ENCODE results near the gene PSMG1. TPM values are rescaled to one million over a fixed set of nuclear protein-coding genes. Genes with fewer than 3 reads are reported as not detected.

Gene PSMG1
- total RNA-seq, 4 donors from 2014 or later = 16.9 to 36.8 (median 25.5) TPM

DNA sequence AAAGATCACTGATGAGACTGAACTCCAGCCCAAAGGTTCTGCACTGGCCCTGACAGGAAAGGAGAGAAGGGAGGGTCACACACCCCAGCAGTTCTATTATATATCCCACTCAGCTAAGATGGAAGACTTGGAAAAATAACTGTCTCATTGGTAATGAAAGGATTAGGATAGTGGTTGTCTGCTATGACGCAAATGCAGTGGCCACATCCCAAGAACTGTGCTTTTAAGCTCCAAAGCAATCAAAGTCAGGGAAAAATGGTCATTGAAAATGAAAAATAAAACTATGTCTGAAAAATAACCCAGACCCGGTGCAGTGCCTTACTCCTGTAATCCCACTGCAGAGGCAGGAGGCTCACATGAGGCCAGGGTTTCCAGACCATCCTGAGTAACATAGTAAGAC, 31.0 kb downstream of the PSMG1 start:
- DNase-seq (ENCODE audit: low spot score in 2 of 2) = no peak
- intact Hi-C loops (cut with DNase I; ENCODE audit: low total_unique reads) = no loop called here
- no peak for TF ChIP-seq CTCF (IDR thresholded peaks at IDR 0.05)
- no peak for TF ChIP-seq POLR2A (IDR thresholded peaks at IDR 0.05)
- no peak overlapping the region for H3K4me3 ChIP-seq (ENCODE audit: low read depth, poor library complexity, severe bottlenecking)
- WGBS, 2 donors = 90 to 98% methylated on average over 2 of the region's 2 CpGs

DNA sequence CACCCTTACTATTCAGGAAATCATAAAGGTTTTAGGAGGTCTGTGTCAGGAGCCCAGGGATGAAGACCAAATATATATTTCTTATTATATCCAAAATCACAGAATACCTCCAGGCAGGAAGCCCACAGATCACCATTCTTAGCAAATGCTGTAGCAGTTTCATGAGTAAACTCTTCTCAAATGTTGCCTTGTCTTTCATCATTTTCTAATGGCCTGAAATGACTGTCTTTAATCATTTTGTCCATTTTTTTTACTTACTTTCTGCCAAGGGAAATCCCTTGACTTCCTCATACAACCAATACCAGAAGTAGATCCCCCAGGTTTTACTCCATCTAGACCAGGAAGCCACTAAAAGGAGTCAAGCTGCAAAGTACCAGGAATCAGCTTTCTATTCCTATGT, 32.4 kb downstream of the PSMG1 start:
- no peak overlapping the region for H3K4me3 ChIP-seq (ENCODE audit: low read depth, poor library complexity, severe bottlenecking)
- TF ChIP-seq CTCF (IDR thresholded peaks at IDR 0.05) = no peak
- no peak for TF ChIP-seq POLR2A (IDR thresholded peaks at IDR 0.05)
- no peak for DNase-seq (ENCODE audit: low spot score in 2 of 2)
- intact Hi-C loops (cut with DNase I; ENCODE audit: low total_unique reads) = no loop called here

- TF ChIP-seq POLR2A (IDR thresholded peaks at IDR 0.05) (no peak), CTCF (IDR thresholded peaks at IDR 0.05) (no peak)
- 89 to 93% methylated on average over 6 of the region's 6 CpGs for whole genome bisulfite sequencing, 2 donors
- intact Hi-C loops (cut with DNase I; ENCODE audit: low total_unique reads) = no loop called here
- no peak for DNase-seq (ENCODE audit: low spot score in 2 of 2)
- no peak overlapping the region for H3K4me3 ChIP-seq (ENCODE audit: low read depth, poor library complexity, severe bottlenecking)
Observed at GRCh38 chr21:39150316-39150715, 32.9 kb downstream of the PSMG1 start.

- no peak for TF ChIP-seq CTCF (IDR thresholded peaks at IDR 0.05)
- TF ChIP-seq POLR2A (IDR thresholded peaks at IDR 0.05) = no peak
- intact Hi-C loops (cut with DNase I; ENCODE audit: low total_unique reads) = loop anchor here (10.0 kb wide), 1 partner anchor 645 kb away; no protein-coding TSS in a partner anchor
- DNase-seq (ENCODE audit: low spot score in 2 of 2) = no peak
- H3K4me3 ChIP-seq (ENCODE audit: low read depth, poor library complexity, severe bottlenecking) = no peak overlapping the region
Observed at GRCh38 chr21:39149882-39150281, 33.4 kb downstream of the PSMG1 start.

DNA sequence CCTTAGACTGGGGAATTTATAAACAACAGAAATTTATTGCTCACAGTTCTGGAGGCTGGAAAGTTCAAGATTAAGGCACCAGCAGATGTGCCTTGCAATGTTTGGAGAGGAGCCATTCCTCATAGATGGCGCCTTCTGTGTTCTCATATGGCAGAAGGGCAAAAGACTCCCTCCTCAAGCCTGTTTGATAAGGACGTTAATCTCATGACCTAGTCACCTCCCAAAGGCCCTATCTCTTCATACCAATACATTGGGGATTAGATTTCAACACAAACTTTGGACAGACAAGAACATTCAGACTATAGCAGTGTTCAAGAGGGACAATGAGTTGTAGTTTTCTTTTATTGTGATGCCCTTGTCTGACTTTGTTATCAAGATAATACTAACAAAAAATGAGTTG, 34.3 kb downstream of the PSMG1 start:
- DNase-seq (ENCODE audit: low spot score in 2 of 2) = no peak
- 81 to 84% methylated on average over 2 of the region's 2 CpGs for WGBS, 2 donors
- TF ChIP-seq POLR2A (IDR thresholded peaks at IDR 0.05) = no peak
- TF ChIP-seq CTCF (IDR thresholded peaks at IDR 0.05) = no peak
- no peak overlapping the region for H3K4me3 ChIP-seq (ENCODE audit: low read depth, poor library complexity, severe bottlenecking)
- intact Hi-C loops (cut with DNase I; ENCODE audit: low total_unique reads) = loop anchor here (10.0 kb wide), 1 partner anchor 644 kb away; no protein-coding TSS in a partner anchor

- 79 to 85% methylated on average over 3 of the region's 3 CpGs for WGBS, 2 donors
Observed at GRCh38 chr21:39144191-39144590, 39.1 kb downstream of the PSMG1 start.

More at GRCh38 chr21:39144191-39144590, 39.1 kb downstream of the PSMG1 start:
- intact Hi-C loops (cut with DNase I; ENCODE audit: low total_unique reads) = loop anchor here (10.0 kb wide), 1 partner anchor 639 kb away; no protein-coding TSS in a partner anchor
- TF ChIP-seq POLR2A (IDR thresholded peaks at IDR 0.05) (no peak), CTCF (IDR thresholded peaks at IDR 0.05) (no peak)
- H3K4me3 ChIP-seq (ENCODE audit: low read depth, poor library complexity, severe bottlenecking) = no peak overlapping the region
- no peak for DNase-seq (ENCODE audit: low spot score in 2 of 2)

Data from lower leg skin (tissue), 4 donors.